Measurements from ENCODE around the gene ACSF2. TPM values are rescaled to one million over a fixed set of nuclear protein-coding genes. Genes with fewer than 3 reads are reported as not detected.

The ACSF2 gene
- total and polyA plus RNA-seq, 2 of the 13 experiments (the other 11 are each of a cell fraction or from before 2014, with no cell fraction given): 87.3 to 109 TPM

GRCh38 chr17:50518384-50519023 is 92.5 kb downstream of the ACSF2 start:
- TSS peak; percentile 56 for BruUV-seq (replicated peaks)
- Histone ChIP-seq H3K4me2 (ENCODE audit: low read depth, low read length) (peak overlapping the region; percentile 94), H3K27ac (ENCODE audit: extremely low read length, insufficient read depth, low read length) (no peak overlapping the region), H2AFZ (ENCODE audit: low read length) (peak overlapping the region; percentile 68), H3K4me1 (ENCODE audit: insufficient read depth, low read length) (peaks cover 59% of the 10 kb centered on the region), H3K9ac (ENCODE audit: insufficient read depth, low read depth, low read length) (peak overlapping the region; percentile 40), H3K9me3 (ENCODE audit: low read length) (no peaks in the 10 kb centered on the region), H3K27me3 (ENCODE audit: control insufficient read depth in 1 of 2, insufficient read depth in 2 of 2, low read length in 2 of 2) (no peaks in the 10 kb centered on the region), H4K20me1 (ENCODE audit: insufficient read depth, low read length) (no peaks in the 10 kb centered on the region), H3K4me3 (replicated peaks in 1 of 3; ENCODE audit: insufficient read depth in 1 of 3, low read depth in 2 of 3, low read length in 3 of 3) (peak overlapping the region; percentile 21 to 68 (median 40)), H3K79me2 (ENCODE audit: insufficient read depth, low read length) (no peaks in the 10 kb centered on the region), H3K36me3 (replicated peaks in 1 of 2; ENCODE audit: control insufficient read depth in 1 of 2, insufficient read depth in 2 of 2, low read length in 2 of 2) (no peaks in the 10 kb centered on the region)
- ATAC-seq (peak; percentile 90), DNase-seq (ENCODE audit: low spot score) (peak; percentile 68), FAIRE-seq (peak; percentile 84)
- intact Hi-C loops (cut with micrococcal nuclease; ENCODE audit: unreplicated experiment) (no loop called here), in situ Hi-C loops (cut with HindIII; ENCODE audit: extremely low pct_ligation_motif_present, low pct_unique_long_range_greater_than_20kb) (no loop called here)
- ChIA-PET POLR2A (interaction anchor here (0.7 to 3.2 kb wide), 11 partner anchors 9 to 173 kb away, joined by 3 to 37 read pairs (median 4); partner anchors contain the start of genes EPN3 and XYLT2), CTCF (ENCODE audit: low intra/inter-chr PET ratio, low total read pairs) (no interaction called here)
- WGBS (ENCODE audit: low lambda C conversion rate): 1% methylated on average over 8 of the region's 13 CpGs
- TF ChIP-seq NCOR1 (IDR thresholded peaks at IDR 0.05; ENCODE audit: borderline replicate concordance, low read length): no peak
- TF ChIP-seq ZNF451 (CRISPR knock-in tag; IDR thresholded peaks at IDR 0.05): no peak
- no peak for TF ChIP-seq ZNF3 (CRISPR knock-in tag; IDR thresholded peaks at IDR 0.05)
- no peak for TF ChIP-seq ZNF101 (CRISPR knock-in tag; IDR thresholded peaks at IDR 0.05; ENCODE audit: borderline replicate concordance, low read depth)
- TF ChIP-seq NFATC3 (CRISPR knock-in tag; IDR thresholded peaks at IDR 0.05): no peak
- TF ChIP-seq SKIL (CRISPR knock-in tag; IDR thresholded peaks at IDR 0.05; ENCODE audit: borderline replicate concordance): no peak
- 0 out of 2 replicates have a peak, but pooled peaks have one; percentile 32 for TF ChIP-seq ZNF280B (CRISPR knock-in tag; IDR thresholded peaks at IDR 0.05; ENCODE audit: borderline replicate concordance)
- peak; percentile 20; the same call in 1 of the 2 replicates for TF ChIP-seq KDM2A (CRISPR knock-in tag; IDR thresholded peaks at IDR 0.05; ENCODE audit: borderline replicate concordance, low read depth)
- TF ChIP-seq ZSCAN5A (CRISPR knock-in tag; IDR thresholded peaks at IDR 0.05; ENCODE audit: borderline replicate concordance): no peak
- 0 out of 2 replicates have a peak, but pooled peaks have one; percentile 30 for TF ChIP-seq ZKSCAN8 (CRISPR knock-in tag; IDR thresholded peaks at IDR 0.05; ENCODE audit: borderline replicate concordance)
- TF ChIP-seq CHCHD3 (CRISPR knock-in tag; IDR thresholded peaks at IDR 0.05): no peak
- 0 out of 2 replicates have a peak, but pooled peaks have one; percentile 24 for TF ChIP-seq CC2D1A (CRISPR knock-in tag; IDR thresholded peaks at IDR 0.05)
- peak; percentile 24; the same call in 1 of the 2 replicates for TF ChIP-seq TAF1 (CRISPR knock-in tag; IDR thresholded peaks at IDR 0.05)
- no peak for TF ChIP-seq ZNF652 (CRISPR knock-in tag; IDR thresholded peaks at IDR 0.05; ENCODE audit: borderline replicate concordance, low read depth)
- no peak for TF ChIP-seq MEIS1 (CRISPR knock-in tag; IDR thresholded peaks at IDR 0.05; ENCODE audit: borderline replicate concordance)
- TF ChIP-seq THAP7 (CRISPR knock-in tag; IDR thresholded peaks at IDR 0.05): no peak

Data from HepG2 (cell line).